Nucleus accumbens (tissue), 56 donors: ENCODE measurements around the gene CEP350.
"Not testable (repeated sequence)": the region's sequence is repeated elsewhere in the genome, so short reads cannot be mapped to it uniquely, and the experiment has no call there.

Experiments used
- DNase-seq, 56 donors: peaks; one replicate each; lab custom pipeline; 2025; lab: John Stamatoyannopoulos, UW

The CEP350 gene

GRCh38 chr1:179937668-179938254, 16.8 kb upstream of the CEP350 start:
- no peak for DNase-seq

- no peak for DNase-seq
Measured at GRCh38 chr1:179938752-179939151, 15.9 kb upstream of the CEP350 start.

DNA sequence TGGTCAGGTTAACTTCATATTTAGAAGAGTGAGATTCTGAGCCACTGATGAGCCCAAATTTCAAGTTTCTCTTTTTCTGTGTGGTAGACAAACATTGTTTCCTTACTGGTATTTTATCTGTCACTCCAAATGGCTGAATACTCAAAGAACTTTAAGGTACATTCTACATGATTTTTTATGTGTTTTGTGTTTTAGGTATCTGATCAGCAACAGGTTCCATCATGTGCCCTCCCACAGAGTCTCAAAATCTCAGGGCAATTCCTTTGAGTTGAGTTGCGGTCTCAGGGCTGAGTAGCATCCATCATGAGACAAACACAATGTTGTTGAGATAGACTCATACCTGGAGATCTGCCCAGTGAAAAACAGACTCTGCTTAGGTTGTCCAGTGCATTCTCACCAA, 14.7 kb upstream of the CEP350 start:
- no peak for DNase-seq

GRCh38 chr1:179941454-179941853, 13.2 kb upstream of the CEP350 start:
- DNase-seq: no peak

DNA sequence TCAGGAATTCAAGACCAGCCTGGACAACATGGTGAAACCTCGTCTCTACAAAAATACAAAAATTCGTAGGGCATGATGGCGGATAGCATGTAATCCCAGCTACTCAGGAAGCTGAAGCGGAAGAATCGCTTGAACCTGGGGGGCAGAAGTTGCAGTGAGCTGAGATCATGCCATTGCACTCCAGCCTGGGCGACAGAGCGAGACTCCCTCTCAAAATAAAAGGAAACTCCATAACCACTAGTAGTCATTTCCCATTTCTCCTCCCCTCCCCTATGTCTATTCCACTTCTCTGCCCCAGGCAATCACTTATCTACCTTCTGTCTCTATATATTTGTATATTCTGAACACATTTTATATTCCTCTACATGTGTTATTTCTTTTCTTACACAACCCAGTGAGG, 4.0 kb upstream of the CEP350 start:
- DNase-seq: no peak

DNA sequence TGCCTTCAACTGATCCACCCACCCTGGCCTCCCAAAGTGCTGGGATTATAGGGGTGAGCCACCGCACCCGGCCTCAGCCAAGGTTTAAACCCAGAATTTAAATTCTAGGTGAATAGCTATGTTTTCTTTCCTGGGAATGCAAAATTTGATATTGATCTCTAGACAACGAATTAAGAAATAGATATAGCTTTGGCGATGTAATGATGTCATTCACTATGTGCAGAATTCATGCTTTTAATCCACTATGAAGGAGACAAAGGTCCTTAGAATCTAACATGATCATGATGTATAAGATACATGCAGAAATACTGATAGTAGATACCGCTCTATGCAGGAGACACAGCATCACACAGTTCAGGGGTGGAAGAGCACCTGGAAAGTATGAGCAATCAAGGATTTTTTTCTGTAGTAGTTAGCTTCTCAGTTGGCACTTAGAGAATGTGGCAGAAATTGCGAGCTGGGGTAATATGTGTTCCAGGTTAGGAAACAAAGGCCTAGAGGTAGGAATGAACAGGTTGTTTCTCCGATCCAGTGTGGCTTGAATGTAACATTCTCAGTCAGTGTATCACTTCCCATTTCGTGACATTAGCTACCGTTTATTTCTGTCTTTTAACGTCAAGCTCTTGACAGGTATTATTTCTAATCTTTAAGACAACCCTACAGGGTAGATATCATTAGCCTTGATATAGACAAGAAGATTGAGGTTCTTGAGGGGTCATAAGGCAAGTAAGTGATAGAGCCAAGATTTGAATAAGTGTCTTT, 3.0 kb upstream of the CEP350 start:
- no peak for DNase-seq

GRCh38 chr1:179952186-179952585, 2.4 kb upstream of the CEP350 start:
- no peak for DNase-seq

- peak in 8 of 56 donors; percentile 25 to 61 (median 52) for DNase-seq
Measured at GRCh38 chr1:179953974-179954492, 577 bp upstream of the CEP350 start.

GRCh38 chr1:179955287-179955680, 674 bp downstream of the CEP350 start:
- DNase-seq: peak in 9 of 56 donors; percentile 13 to 72 (median 51)

GRCh38 chr1:179955731-179956130, 1.1 kb downstream of the CEP350 start:
- no peak for DNase-seq

GRCh38 chr1:179958359-179958758, 3.7 kb downstream of the CEP350 start:
- DNase-seq: no peak

GRCh38 chr1:179962168-179962567, 7.6 kb downstream of the CEP350 start:
- not testable (repeated sequence) for DNase-seq

- no peak for DNase-seq
Measured at GRCh38 chr1:179966551-179966950, 11.9 kb downstream of the CEP350 start.

DNA sequence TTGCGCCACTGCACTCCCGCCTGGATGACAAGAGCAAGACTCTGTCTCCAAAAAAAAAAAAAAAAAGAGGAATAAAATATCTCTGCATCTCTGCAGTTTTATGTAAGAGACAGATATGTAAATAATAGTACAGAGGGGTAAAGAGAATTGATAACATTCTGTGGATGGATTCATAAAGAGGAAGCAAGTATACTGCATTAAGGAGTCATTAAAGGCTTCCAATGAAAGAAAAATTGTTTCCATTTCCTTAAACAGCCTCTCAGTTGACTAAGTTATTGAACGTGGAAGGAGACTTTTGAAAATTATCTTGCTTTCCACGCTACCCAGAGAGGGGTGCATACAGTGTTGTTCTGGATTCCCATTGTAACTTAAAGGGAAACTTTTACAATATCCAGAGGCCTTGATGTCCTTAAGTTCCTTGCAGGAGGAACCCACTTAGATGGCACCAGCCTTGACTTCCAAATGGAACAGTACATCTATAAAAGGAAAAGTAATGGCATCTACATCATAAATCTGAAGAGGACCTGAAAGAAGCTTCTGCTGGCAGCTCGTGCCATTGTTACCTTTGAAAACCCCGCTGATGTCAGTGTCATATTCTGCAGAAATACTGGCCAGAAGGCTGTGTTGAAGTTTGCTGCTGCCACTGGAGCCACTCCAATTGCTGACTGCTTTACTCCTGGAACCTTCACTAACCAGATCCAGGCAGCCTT, 13.8 kb downstream of the CEP350 start:
- DNase-seq: no peak

DNA sequence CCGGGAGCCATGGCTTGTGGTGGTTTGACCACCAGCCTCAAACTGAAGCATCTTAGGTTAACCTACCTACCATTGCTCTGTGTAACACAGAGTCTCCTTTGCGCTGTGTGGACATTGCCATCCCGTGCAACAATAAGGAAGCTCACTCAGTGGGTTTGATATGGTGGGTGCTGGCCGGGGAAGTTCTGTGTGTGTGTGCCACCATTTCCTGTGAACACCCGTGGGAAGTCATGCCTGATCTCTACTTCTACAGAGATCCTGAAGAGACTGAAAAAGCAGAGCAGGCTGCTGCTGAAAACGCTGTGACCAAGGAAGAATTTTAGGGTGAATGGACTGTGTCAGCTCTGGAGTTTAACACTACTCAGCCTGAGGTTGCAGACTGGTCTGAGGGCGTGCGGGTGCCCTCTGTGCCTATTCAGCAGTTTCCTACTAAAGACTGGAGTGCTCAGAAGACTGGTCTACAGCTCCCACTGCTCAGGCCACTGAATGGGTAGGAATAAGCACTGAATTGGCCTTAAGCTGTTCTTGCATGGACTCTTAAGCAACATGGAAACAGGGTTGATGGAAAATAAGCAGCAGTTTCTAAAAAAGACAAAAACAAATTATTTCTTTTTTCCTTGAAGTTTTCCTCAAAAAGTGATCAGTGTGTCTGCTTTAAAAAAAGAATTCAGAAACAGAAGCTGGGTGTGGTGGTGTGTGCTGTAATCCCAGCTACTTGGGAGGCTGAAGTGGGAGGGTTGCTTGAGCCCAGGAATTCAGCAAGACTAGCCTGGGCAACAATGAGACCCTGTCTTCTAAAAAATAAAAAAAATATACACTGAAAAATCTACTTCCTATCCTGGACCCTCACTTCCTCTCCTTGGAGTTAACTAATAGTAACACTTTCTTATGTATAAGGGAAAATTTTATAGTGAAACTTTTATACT, 14.6 kb downstream of the CEP350 start:
- no peak for DNase-seq

DNA sequence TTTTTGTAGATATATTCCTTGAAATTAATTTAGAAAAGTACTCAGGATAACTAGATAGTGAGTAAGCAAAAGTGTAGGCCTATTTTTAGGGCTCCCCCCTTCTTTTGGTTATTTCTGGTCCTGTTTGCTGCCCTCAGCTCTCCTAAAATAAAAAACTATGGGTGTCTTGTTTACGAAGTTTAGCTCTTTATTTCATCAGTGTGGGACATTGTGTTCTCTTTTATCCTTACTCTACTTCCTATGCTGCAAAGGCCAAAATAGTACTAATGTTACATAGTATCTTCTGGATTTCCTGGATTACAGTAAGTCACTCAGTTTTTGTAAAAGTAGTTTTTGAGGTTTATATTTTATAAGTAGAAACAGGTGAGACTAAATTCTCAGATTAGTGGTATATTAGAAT, 15.4 kb downstream of the CEP350 start:
- DNase-seq: no peak

- DNase-seq: no peak
Measured at GRCh38 chr1:179971563-179972496, 17.2 kb downstream of the CEP350 start.

DNA sequence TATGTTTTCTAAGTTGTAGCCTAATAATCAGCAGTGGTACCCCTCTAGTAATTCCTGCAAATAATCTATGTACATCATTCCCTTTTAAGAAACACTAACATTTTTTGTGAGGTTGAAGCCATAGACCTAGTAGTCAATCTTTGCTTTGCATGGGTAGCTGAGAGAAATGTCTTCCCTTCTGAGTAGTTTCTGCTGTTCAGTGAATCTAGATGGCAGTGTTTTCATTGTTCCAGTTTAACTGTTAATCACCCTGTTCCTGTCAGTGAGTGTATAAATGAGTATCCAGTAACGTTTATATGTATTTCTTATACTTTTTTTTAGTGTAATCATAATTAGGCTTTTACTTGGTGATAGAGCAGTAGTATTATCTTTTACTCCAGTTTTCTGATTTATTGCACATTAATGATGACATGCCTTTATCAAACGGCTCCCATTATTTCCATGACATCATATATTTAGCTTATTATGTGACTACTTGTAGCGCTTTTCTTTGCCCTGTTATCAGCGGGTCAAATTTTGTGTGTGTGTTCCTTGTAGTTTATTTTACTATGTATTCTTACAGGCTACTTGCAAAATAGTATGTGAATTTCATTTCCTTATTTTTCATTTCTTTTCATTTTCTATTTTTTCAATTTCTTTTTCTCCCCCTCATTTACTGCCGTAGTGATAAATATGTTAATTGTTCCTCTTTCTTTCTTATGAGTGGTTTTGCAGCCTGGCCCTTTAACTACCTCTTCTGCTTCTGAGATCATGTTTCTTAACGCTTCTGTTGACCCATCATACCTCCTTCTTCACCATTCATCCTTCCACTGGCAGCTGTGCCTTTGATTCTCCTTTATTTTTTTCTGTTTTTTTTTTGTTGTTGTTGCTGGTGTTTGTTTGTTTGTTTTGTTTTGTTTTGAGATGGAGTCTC, 18.8 kb downstream of the CEP350 start:
- no peak for DNase-seq
